Measurements from ENCODE around the gene GPATCH8.

DNA sequence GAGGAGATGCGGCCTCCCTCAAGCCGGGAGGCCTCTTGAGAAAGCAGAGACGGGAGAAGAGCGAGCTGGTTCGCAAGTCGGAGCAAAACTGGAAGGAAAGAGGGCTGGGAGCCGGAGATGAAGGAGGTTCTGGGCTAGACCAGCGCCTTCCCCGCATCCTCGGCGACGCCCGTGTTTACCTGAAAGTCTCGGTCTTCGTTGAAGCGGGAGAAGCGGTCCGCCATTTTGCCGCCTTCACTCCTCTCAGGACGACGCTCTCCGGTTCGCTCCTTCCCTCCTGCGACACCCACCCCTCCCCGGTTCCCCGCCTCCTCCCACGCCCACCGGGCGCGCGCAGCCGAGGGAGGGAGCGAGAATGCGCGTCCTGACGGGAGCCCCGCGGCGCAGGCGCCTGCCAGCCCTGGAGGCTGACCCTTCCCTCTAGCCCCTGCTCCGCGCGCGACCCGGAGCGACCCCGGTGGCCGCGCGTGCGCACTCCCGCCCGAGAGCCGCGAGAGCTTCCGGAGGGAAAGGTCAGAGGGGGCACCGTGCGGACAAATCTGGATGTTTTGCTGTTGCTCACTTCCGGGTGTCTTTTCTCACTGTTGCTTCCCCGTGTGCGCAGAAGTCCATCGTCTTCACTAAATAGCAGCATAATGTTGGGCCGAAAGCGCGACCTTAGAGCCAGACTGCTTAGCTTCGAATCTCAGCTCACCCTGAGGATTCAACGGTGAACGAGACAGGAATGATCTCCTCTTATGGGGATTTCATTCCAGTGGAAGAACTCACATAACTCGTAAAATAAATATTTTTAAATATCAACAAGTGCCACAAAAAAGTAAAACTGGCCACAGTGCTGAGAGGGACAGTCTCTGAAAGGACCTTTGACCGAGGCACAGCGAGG lies at the start of gene GPATCH8:
- TF ChIP-seq CTCF (IDR thresholded peaks at IDR 0.05), result no peak
- no peak for TF ChIP-seq EZH2phosphoT487 (IDR thresholded peaks at IDR 0.05)

All from neural progenitor cell (in vitro differentiated cells).